ENCODE data around the gene CASKIN1.

Gene CASKIN1

GRCh38 chr16:2172688-2173335 is 23.6 kb downstream of the CASKIN1 start:
- TF ChIP-seq SIN3A (IDR thresholded peaks at IDR 0.05; ENCODE audit: borderline replicate concordance, insufficient read depth, low read length) (no peak), FOXP2 (optimal IDR thresholded peaks at IDR 0.05; ENCODE audit: borderline replicate concordance, extremely low read depth, extremely low read length, insufficient read depth) (no peak), POLR2AphosphoS5 (IDR thresholded peaks at IDR 0.05; ENCODE audit: low read depth, low read length) (no peak), REST (IDR thresholded peaks at IDR 0.05; ENCODE audit: insufficient read depth in 1 of 2, low read depth in 2 of 2, low read length in 2 of 2) (no peak), TAF1 (IDR thresholded peaks at IDR 0.05; ENCODE audit: borderline replicate concordance, insufficient read depth, low read length) (no peak)

GRCh38 chr16:2171601-2172178 is 24.7 kb downstream of the CASKIN1 start:
- TF ChIP-seq SIN3A (IDR thresholded peaks at IDR 0.05; ENCODE audit: borderline replicate concordance, insufficient read depth, low read length) (no peak), FOXP2 (optimal IDR thresholded peaks at IDR 0.05; ENCODE audit: borderline replicate concordance, extremely low read depth, extremely low read length, insufficient read depth) (no peak), REST (IDR thresholded peaks at IDR 0.05; ENCODE audit: insufficient read depth in 1 of 2, low read depth in 2 of 2, low read length in 2 of 2) (no peak), POLR2AphosphoS5 (IDR thresholded peaks at IDR 0.05; ENCODE audit: low read depth, low read length) (no peak), TAF1 (IDR thresholded peaks at IDR 0.05; ENCODE audit: borderline replicate concordance, insufficient read depth, low read length) (no peak)

- no peak for TF ChIP-seq REST (IDR thresholded peaks at IDR 0.05; ENCODE audit: insufficient read depth in 1 of 2, low read depth in 2 of 2, low read length in 2 of 2)
- no peak for TF ChIP-seq SIN3A (IDR thresholded peaks at IDR 0.05; ENCODE audit: borderline replicate concordance, insufficient read depth, low read length)
Observed at GRCh38 chr16:2170587-2171435, 25.6 kb downstream of the CASKIN1 start.

- no peak for TF ChIP-seq TAF1 (IDR thresholded peaks at IDR 0.05; ENCODE audit: borderline replicate concordance, insufficient read depth, low read length)
Observed at GRCh38 chr16:2170080-2170479, 26.3 kb downstream of the CASKIN1 start.

GRCh38 chr16:2167068-2167638 is 29.3 kb downstream of the CASKIN1 start:
- no peak for TF ChIP-seq POLR2AphosphoS5 (IDR thresholded peaks at IDR 0.05; ENCODE audit: low read depth, low read length)

All from PFSK-1 (cell line).